GM12891 (cell line): Measurements from ENCODE around the gene C16orf95.

Experiments
- POLR2A ChIP-seq: IDR thresholded peaks from 2 replicates; pipeline ENCODE4 v1.6.1; 2011; ENCODE audit warnings: low read depth, low read length, control low read depth
- POLR2AphosphoS5 ChIP-seq: IDR thresholded peaks from 2 replicates; pipeline ENCODE4 v1.6.1; 2011; ENCODE audit warnings: low read depth, low read length, control low read depth

- TF ChIP-seq POLR2AphosphoS5 (no peak), POLR2A (no peak)
Measured at GRCh38 chr16:87259431-87259830, 57.8 kb downstream of the C16orf95 start.
